H1 (cell line): Measurements from ENCODE around the gene SSMEM1. TPM values are rescaled to one million over a fixed set of nuclear protein-coding genes. Genes with fewer than 3 reads are reported as not detected.

Experiments
- CTCF ChIA-PET: fragments of 300-600 bp; sonication (Branson Sonifier 250); formaldehyde crosslinking; loops from one replicate; lab custom pipeline; 2021; ENCODE audit not compliant: partially characterized antibody; lab: Charles Lee
- POLR2A ChIA-PET: fragments of 300-600 bp; sonication (Branson Sonifier 250); formaldehyde crosslinking; loops from one replicate; lab custom pipeline; 2021; ENCODE audit warnings: inconsistent platforms; ENCODE audit not compliant: partially characterized antibody; lab: Charles Lee
- DNase-seq, 2 experiments: peaks; one replicate each; pipeline versions ENCODE4 v3.0.0 to v3.0.0-alpha.2; 2010 to 2022; ENCODE audit warnings: low spot score in 2 of 2, low read depth in 1 of 2, mixed read lengths in 1 of 2
- FAIRE-seq: peaks from 2 replicates; lab custom pipeline; 2011; peaks lifted over from hg19 to GRCh38; lab: Jason Lieb, UNC
- H2AFZ ChIP-seq: 2 replicates; pipeline ENCODE4 v1.8.1; 2012; ENCODE audit warnings: low read length, inconsistent platforms
- H2AK5ac ChIP-seq: 2 replicates; pipeline ENCODE4 v1.6.1; 2013; ENCODE audit warnings: low read depth, low read length
- H2BK120ac ChIP-seq: replicated peaks from 2 replicates; pipeline ENCODE3; 2013; ENCODE audit warnings: low read depth, low read length, inconsistent platforms
- H2BK12ac ChIP-seq: 2 replicates; pipeline ENCODE4 v1.6.1; 2013; ENCODE audit warnings: low read depth, low read length
- H2BK15ac ChIP-seq: 2 replicates; pipeline ENCODE4 v1.6.1; 2013; ENCODE audit warnings: low read length
- H2BK20ac ChIP-seq: 2 replicates; pipeline ENCODE4 v1.6.1; 2013; ENCODE audit warnings: low read length
- H2BK5ac ChIP-seq: 2 replicates; pipeline ENCODE4 v1.6.1; 2013; ENCODE audit warnings: low read depth, low read length
- H3K14ac ChIP-seq: 2 replicates; pipeline ENCODE4 v1.6.1; 2013; ENCODE audit warnings: inconsistent platforms; ENCODE audit not compliant: insufficient read length
- H3K18ac ChIP-seq: 2 replicates; pipeline ENCODE4 v1.6.1; 2013; ENCODE audit warnings: low read length; ENCODE audit errors: extremely low read depth
- H3K23ac ChIP-seq: 2 replicates; pipeline ENCODE4 v1.6.1; 2013; ENCODE audit warnings: inconsistent platforms; ENCODE audit not compliant: insufficient read length
- H3K23me2 ChIP-seq: 2 replicates; pipeline ENCODE4 v1.6.1; 2013; ENCODE audit warnings: low read depth, low read length
- H3K27ac ChIP-seq: 2 replicates; pipeline ENCODE4 v1.6.1; 2011; ENCODE audit warnings: low read depth, low read length, inconsistent platforms
- H3K27me3 ChIP-seq, 4 experiments: replicated peaks in 1 of 4; 1 replicate in 1 of 4; 2 replicates in 3 of 4; pipeline versions ENCODE4 v1.6.1 to v1.8.1; 2011 to 2013; ENCODE audit warnings: low read length in 3 of 4, mild to moderate bottlenecking in 3 of 4, inconsistent platforms in 2 of 4, mixed read lengths in 2 of 4, moderate library complexity in 1 of 4; ENCODE audit not compliant: control insufficient read depth in 3 of 4, insufficient read depth in 3 of 4; ENCODE audit errors: extremely low read depth in 1 of 4
- H3K36me3 ChIP-seq, 4 experiments: 2 replicates each; pipeline versions ENCODE4 v1.6.1 to v1.8.1; 2011 to 2013; ENCODE audit warnings: mild to moderate bottlenecking in 4 of 4, low read length in 3 of 4, moderate library complexity in 2 of 4, control low read depth in 1 of 4, inconsistent platforms in 1 of 4; ENCODE audit not compliant: insufficient read depth in 4 of 4, control insufficient read depth in 2 of 4
- H3K4ac ChIP-seq: replicated peaks from 2 replicates; pipeline ENCODE3; 2013; ENCODE audit warnings: low read length, low read depth, mixed read lengths, inconsistent platforms; ENCODE audit not compliant: insufficient read length
- H3K4me1 ChIP-seq, 4 experiments: replicated peaks in 1 of 4; 1 replicate in 1 of 4; 2 replicates in 3 of 4; pipeline versions ENCODE4 v1.6.1 to v1.8.1; 2011 to 2013; ENCODE audit warnings: low read length in 3 of 4, inconsistent platforms in 2 of 4, mixed read lengths in 1 of 4; ENCODE audit not compliant: insufficient read depth in 4 of 4, control insufficient read depth in 3 of 4
- H3K4me2 ChIP-seq, 2 experiments: 2 replicates each; pipeline versions ENCODE4 v1.6.1 to v1.8.1; 2011 to 2013; ENCODE audit warnings: low read depth in 2 of 2, low read length in 2 of 2, control low read depth in 1 of 2, inconsistent platforms in 1 of 2, mild to moderate bottlenecking in 1 of 2; ENCODE audit not compliant: insufficient read depth in 1 of 2
- H3K4me3 ChIP-seq, 4 experiments: fragments of 200-600, 300-600 bp in 1 of 4; sonication (generic), shearing (Covaris generic), sonication (Bioruptor Twin) in 1 of 4; 2 replicates each; pipeline versions ENCODE4 v1.5.1 to v1.8.1; 2011 to 2016; ENCODE audit warnings: low read length in 4 of 4, low read depth in 3 of 4, control low read depth in 2 of 4, inconsistent platforms in 2 of 4, mild to moderate bottlenecking in 2 of 4, mixed read lengths in 1 of 4, moderate library complexity in 1 of 4; ENCODE audit not compliant: insufficient read depth in 2 of 4; ENCODE audit errors: extremely low read depth in 1 of 4
- H3K56ac ChIP-seq: replicated peaks from 2 replicates; pipeline ENCODE3; 2013; ENCODE audit warnings: low read depth, mild to moderate bottlenecking, mixed read lengths, low read length, inconsistent platforms; ENCODE audit not compliant: insufficient read length
- H3K79me1 ChIP-seq: 2 replicates; pipeline ENCODE4 v1.6.1; 2013; ENCODE audit warnings: low read depth, low read length, control low read depth
- H3K79me2 ChIP-seq, 2 experiments: 2 replicates each; pipeline versions ENCODE4 v1.6.1 to v1.8.1; 2012 to 2013; ENCODE audit warnings: low read length in 2 of 2, mild to moderate bottlenecking in 2 of 2, inconsistent platforms in 1 of 2; ENCODE audit not compliant: insufficient read depth in 2 of 2, control insufficient read depth in 1 of 2
- H3K9ac ChIP-seq, 4 experiments: replicated peaks in 1 of 4; 1 replicate in 1 of 4; 2 replicates in 3 of 4; pipeline versions ENCODE4 v1.6.1 to v1.8.1; 2011 to 2013; ENCODE audit warnings: low read depth in 3 of 4, low read length in 3 of 4, control low read depth in 2 of 4, mild to moderate bottlenecking in 2 of 4, moderate library complexity in 2 of 4, inconsistent platforms in 1 of 4; ENCODE audit errors: extremely low read depth in 1 of 4
- H3K9me3 ChIP-seq, 2 experiments: 2 replicates each; pipeline versions ENCODE4 v1.6.1 to v1.8.1; 2012 to 2013; ENCODE audit warnings: mild to moderate bottlenecking in 2 of 2, moderate library complexity in 2 of 2, control low read depth in 1 of 2, inconsistent platforms in 1 of 2, low read depth in 1 of 2, low read length in 1 of 2, mixed read lengths in 1 of 2; ENCODE audit not compliant: insufficient read depth in 2 of 2
- H4K20me1 ChIP-seq, 2 experiments: replicated peaks in 1 of 2; 2 replicates each; pipeline versions ENCODE3 to v1.8.1; 2011 to 2013; ENCODE audit warnings: inconsistent platforms in 2 of 2, low read length in 2 of 2, mild to moderate bottlenecking in 1 of 2; ENCODE audit not compliant: insufficient read depth in 2 of 2, control insufficient read depth in 1 of 2
- H4K5ac ChIP-seq: 2 replicates; pipeline ENCODE4 v1.6.1; 2013; ENCODE audit warnings: low read length, low read depth, mixed read lengths, inconsistent platforms; ENCODE audit not compliant: insufficient read length
- H4K8ac ChIP-seq: 2 replicates; pipeline ENCODE4 v1.8.0; 2013; ENCODE audit warnings: mild to moderate bottlenecking, moderate library complexity, low read length, inconsistent platforms; ENCODE audit not compliant: insufficient read depth; ENCODE audit errors: extremely low read depth
- H4K91ac ChIP-seq: replicated peaks from 2 replicates; pipeline ENCODE3; 2013; ENCODE audit warnings: low read length, mixed read lengths, inconsistent platforms; ENCODE audit not compliant: insufficient read length
- BRCA1 ChIP-seq: IDR thresholded peaks from 2 replicates; pipeline ENCODE4 v1.6.1; 2012; ENCODE audit warnings: low read depth, low read length, improper control_type of control experiment
- CBX5 ChIP-seq: fragments of 300-800, 300-1000 bp; sonication (generic); IDR thresholded peaks from 2 replicates; pipeline ENCODE4 v1.7.1; 2016; ENCODE audit warnings: antibody characterized with exemption, low read length, low read depth
- E2F6 ChIP-seq: IDR thresholded peaks from 2 replicates; pipeline ENCODE4 v1.6.1; 2012; ENCODE audit warnings: inconsistent platforms
- GABPA ChIP-seq: IDR thresholded peaks from 2 replicates; pipeline ENCODE4 v1.6.1; 2011; ENCODE audit warnings: mild to moderate bottlenecking, low read length, moderate library complexity, borderline replicate concordance; ENCODE audit not compliant: insufficient read depth
- KDM5A ChIP-seq: fragments of 200-600 bp; IDR thresholded peaks from 2 replicates; pipeline ENCODE4 v1.7.1; 2012; ENCODE audit warnings: mild to moderate bottlenecking, low read length, inconsistent platforms, mixed read lengths
- POLR2AphosphoS5 ChIP-seq: IDR thresholded peaks from 2 replicates; pipeline ENCODE4 v1.6.1; 2011; ENCODE audit warnings: low read depth, low read length
- TBP ChIP-seq: IDR thresholded peaks from 2 replicates; pipeline ENCODE4 v1.6.1; 2011; ENCODE audit warnings: low read depth, low read length, improper control_type of control experiment
- WGBS, 2 experiments: shearing (Covaris generic) in 1 of 2; methylation state at CpG; one replicate each; pipeline versions ENCODE4 v1.1.6 to v1.1.7; 2013 to 2015; ENCODE audit warnings: low lambda C conversion rate in 2 of 2, mixed read lengths in 2 of 2, inconsistent platforms in 1 of 2, low coverage in 1 of 2, missing lambda C conversion rate in 1 of 2; ENCODE audit not compliant: insufficient replicate concordance in 2 of 2, insufficient coverage in 1 of 2, insufficient read length in 1 of 2; ENCODE audit errors: extremely low coverage in 1 of 2, missing lambda C conversion rate in 1 of 2; 5-methylcytosine and 5-hydroxymethylcytosine counted together
- polyA plus RNA-seq, 7 experiments: library from polyadenylated mRNA; depleted of rRNA in 3 of 7; stranded (reverse) in 5 of 7; unstranded in 2 of 7; fragments of >200 nt in 5 of 7; fragments of 200-250 nt in 2 of 7; gene quantifications; 1 replicate in 5 of 7; 2 replicates in 1 of 7; 4 replicates in 1 of 7; pipeline versions ENCODE4 v1.2.1 to v1.2.3, GENCODE V29; 2011 to 2013; ENCODE audit warnings: missing spikeins in 2 of 7, mixed read lengths in 2 of 7
- total RNA-seq: library from RNA; stranded (reverse); fragmentation: NEBNext Ultra II Directional; extraction: Animal tissue kit (Norgen Biotek cat#: 25700); gene quantifications from 2 replicates; pipeline ENCODE4 v1.2.1, GENCODE V29; 2021

The SSMEM1 gene
- total and polyA plus RNA-seq, 2 of the 8 experiments (the other 6 are each of a cell fraction or from before 2014, with no cell fraction given), result not detected

GRCh38 chr7:130181263-130181605 lies 26.4 kb upstream of the SSMEM1 start:
- Histone ChIP-seq H3K4me3 (no peak overlapping the region), H2BK12ac (no peak overlapping the region), H3K79me1 (no peaks in the 10 kb centered on the region), H2BK5ac (no peak overlapping the region), H3K18ac (no peak overlapping the region), H4K5ac (no peak overlapping the region), H4K8ac (no peak overlapping the region), H3K27me3 (no peaks in the 10 kb centered on the region), H3K4me1 (no peaks in the 10 kb centered on the region), H3K4me2 (no peak overlapping the region), H3K23ac (no peak overlapping the region), H3K56ac (no peak overlapping the region), H3K9me3 (no peaks in the 10 kb centered on the region), H3K79me2 (no peaks in the 10 kb centered on the region), H3K14ac (no peak overlapping the region), H3K36me3 (peaks cover 8 to 56% (median 25%) of the 10 kb centered on the region in 4 experiments), H2AK5ac (no peak overlapping the region), H2BK20ac (no peak overlapping the region), H3K23me2 (no peaks in the 10 kb centered on the region), H4K20me1 (no peaks in the 10 kb centered on the region), H2BK15ac (no peak overlapping the region), H3K27ac (no peak overlapping the region), H4K91ac (no peak overlapping the region), H2AFZ (no peak overlapping the region), H2BK120ac (no peak overlapping the region), H3K9ac (no peak overlapping the region), H3K4ac (no peak overlapping the region)
- TF ChIP-seq E2F6, result no peak
- no peak for TF ChIP-seq TBP
- TF ChIP-seq KDM5A, result no peak
- no peak for TF ChIP-seq GABPA
- TF ChIP-seq POLR2AphosphoS5, result no peak
- TF ChIP-seq BRCA1, result no peak
- TF ChIP-seq CBX5, result no peak
- no peak for DNase-seq
- ChIA-PET POLR2A (no interaction called here), CTCF (interaction anchor here (0.6 to 0.8 kb wide), 4 partner anchors 23 to 1563 kb away, joined by 3 to 7 read pairs (median 4); no protein-coding TSS in a partner anchor)
- 95% methylated on average over 2 of the region's 2 CpGs; no CpG with 5 or more reads in 1 of the 2 experiments for WGBS, 2 experiments
- no peak for FAIRE-seq
